Parathyroid adenoma (tissue), 2 donors: ENCODE results near the gene ROCK1.

Experiments used
- H2AFZ ChIP-seq: fragments of 300-600 bp; sonication (generic); one replicate; pipeline ENCODE4 v1.7.0; 2017; ENCODE audit warnings: antibody characterized with exemption, mild to moderate bottlenecking
- H3K27ac ChIP-seq: fragments of 300-600 bp; sonication (generic); one replicate; pipeline ENCODE4 v1.7.0; 2017
- H3K27me3 ChIP-seq: fragments of 300-600 bp; sonication (generic); one replicate; pipeline ENCODE4 v1.7.0; 2017; ENCODE audit warnings: low read length; ENCODE audit not compliant: control insufficient read depth, insufficient read depth
- H3K36me3 ChIP-seq: fragments of 300-600 bp; sonication (generic); one replicate; pipeline ENCODE4 v1.7.0; 2017; ENCODE audit warnings: low read length; ENCODE audit not compliant: control insufficient read depth, insufficient read depth
- H3K4me1 ChIP-seq: fragments of 300-600 bp; sonication (generic); one replicate; pipeline ENCODE4 v1.7.0; 2017; ENCODE audit warnings: control low read depth
- H3K4me2 ChIP-seq: fragments of 300-600 bp; sonication (generic); one replicate; pipeline ENCODE4 v1.7.0; 2017; ENCODE audit warnings: low read length
- H3K4me3 ChIP-seq: fragments of 300-600 bp; sonication (generic); one replicate; pipeline ENCODE4 v1.7.0; 2017; ENCODE audit warnings: low read depth, low read length
- H3K79me2 ChIP-seq: fragments of 300-600 bp; sonication (generic); one replicate; pipeline ENCODE4 v1.7.0; 2017; ENCODE audit warnings: control low read depth
- H3K9ac ChIP-seq: fragments of 300-600 bp; sonication (generic); one replicate; pipeline ENCODE4 v1.7.0; 2017; ENCODE audit warnings: mild to moderate bottlenecking
- H3K9me3 ChIP-seq: fragments of 300-600 bp; sonication (generic); one replicate; pipeline ENCODE4 v1.7.0; 2017; ENCODE audit warnings: low read length; ENCODE audit not compliant: control insufficient read depth
- CTCF ChIP-seq: fragments of 300-600 bp; sonication (generic); IDR thresholded peaks from one replicate; pipeline ENCODE4 v1.7.0; 2017; ENCODE audit warnings: antibody characterized with exemption, mild to moderate bottlenecking
- donor health status: primary hyperparathyroidism.

ROCK1 gene

GRCh38 chr18:21064347-21064746 lies 47.3 kb downstream of the ROCK1 start:
- Histone ChIP-seq H3K4me3 (no peak overlapping the region), H3K36me3 (no peaks in the 10 kb centered on the region), H3K9ac (no peak overlapping the region), H3K27ac (no peak overlapping the region), H3K4me2 (no peak overlapping the region), H3K9me3 (no peaks in the 10 kb centered on the region), H2AFZ (no peak overlapping the region), H3K79me2 (peaks cover 19% of the 10 kb centered on the region), H3K4me1 (peaks cover 5% of the 10 kb centered on the region), H3K27me3 (no peaks in the 10 kb centered on the region)
- no peak for TF ChIP-seq CTCF

GRCh38 chr18:21063011-21063410 lies 48.6 kb downstream of the ROCK1 start:
- TF ChIP-seq CTCF: no peak
- no peak overlapping the region for H3K9ac ChIP-seq
- no peak overlapping the region for H2AFZ ChIP-seq
- H3K4me1 ChIP-seq: peaks cover 5% of the 10 kb centered on the region
- peaks cover 29% of the 10 kb centered on the region for H3K79me2 ChIP-seq
- no peak overlapping the region for H3K4me3 ChIP-seq
- H3K36me3 ChIP-seq: no peaks in the 10 kb centered on the region
- no peaks in the 10 kb centered on the region for H3K27me3 ChIP-seq
- H3K9me3 ChIP-seq: no peaks in the 10 kb centered on the region
- H3K4me2 ChIP-seq: no peak overlapping the region
- H3K27ac ChIP-seq: no peak overlapping the region

GRCh38 chr18:21057112-21057511 lies 54.5 kb downstream of the ROCK1 start:
- no peaks in the 10 kb centered on the region for H3K27me3 ChIP-seq
- no peaks in the 10 kb centered on the region for H3K9me3 ChIP-seq
- TF ChIP-seq CTCF: no peak
- H3K4me2 ChIP-seq: no peak overlapping the region
- no peak overlapping the region for H3K4me3 ChIP-seq
- H2AFZ ChIP-seq: no peak overlapping the region
- H3K79me2 ChIP-seq: peaks cover 27% of the 10 kb centered on the region
- peaks cover 6% of the 10 kb centered on the region for H3K4me1 ChIP-seq
- no peak overlapping the region for H3K9ac ChIP-seq
- no peaks in the 10 kb centered on the region for H3K36me3 ChIP-seq
- no peak overlapping the region for H3K27ac ChIP-seq

GRCh38 chr18:21056545-21056944 lies 55.1 kb downstream of the ROCK1 start:
- no peak for TF ChIP-seq CTCF
- Histone ChIP-seq H3K4me1 (peaks cover 6% of the 10 kb centered on the region), H3K9ac (no peak overlapping the region), H3K27ac (no peak overlapping the region), H3K4me2 (no peak overlapping the region), H3K4me3 (no peak overlapping the region), H3K27me3 (no peaks in the 10 kb centered on the region), H2AFZ (no peak overlapping the region), H3K79me2 (peaks cover 26% of the 10 kb centered on the region), H3K36me3 (no peaks in the 10 kb centered on the region), H3K9me3 (no peaks in the 10 kb centered on the region)

GRCh38 chr18:21054252-21054821 lies 57.3 kb downstream of the ROCK1 start:
- Histone ChIP-seq H3K4me1 (peaks cover 9% of the 10 kb centered on the region), H3K4me2 (no peak overlapping the region), H3K79me2 (peaks cover 14% of the 10 kb centered on the region), H3K9ac (no peak overlapping the region), H3K36me3 (no peaks in the 10 kb centered on the region), H3K9me3 (no peaks in the 10 kb centered on the region), H3K4me3 (no peak overlapping the region), H2AFZ (no peak overlapping the region), H3K27ac (no peak overlapping the region), H3K27me3 (no peaks in the 10 kb centered on the region)
- no peak for TF ChIP-seq CTCF
